GM21786 (cell line): Measurements from ENCODE around the gene GET4.

Experiments used
- ATAC-seq: cut with Tn5 transposase; IDR thresholded peaks from one replicate; pipeline ENCODE4 v1.9.1; 2021; ENCODE audit not compliant: unreplicated experiment

GET4 gene

DNA sequence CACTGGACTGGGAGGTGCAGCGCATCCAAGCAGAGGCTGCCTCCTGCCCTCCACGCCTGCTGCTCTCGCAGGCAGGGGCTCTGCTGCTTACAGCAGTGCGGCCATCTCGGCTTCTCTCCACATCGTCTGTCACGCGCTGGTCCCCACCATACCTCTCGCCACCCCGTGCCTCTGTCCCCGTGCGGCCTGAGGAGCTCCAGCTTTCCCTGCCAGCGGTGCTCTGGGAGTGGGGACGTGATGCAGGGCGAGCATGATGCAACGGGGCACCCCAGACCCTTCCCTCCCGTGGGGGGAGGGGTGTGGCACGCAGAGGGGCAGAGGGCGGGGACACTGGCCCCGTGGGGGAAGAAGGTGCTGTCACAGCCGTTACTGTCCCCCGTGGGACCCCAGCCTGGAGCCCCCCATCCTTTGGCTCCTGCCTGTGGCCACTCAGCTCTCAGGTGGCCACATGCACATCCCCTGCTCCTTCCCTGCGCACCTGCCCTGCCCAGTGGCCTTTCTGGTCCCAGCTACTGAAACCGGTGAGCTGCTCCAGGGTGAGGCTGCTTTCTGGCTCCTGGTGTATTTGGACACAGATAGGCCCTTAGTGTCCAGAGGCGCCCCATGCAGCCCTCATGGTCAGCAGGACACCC is 9.0 kb downstream of the GET4 start:
- ATAC-seq = no peak

- ATAC-seq = no peak
Measured at GRCh38 chr7:885893-886625, 9.7 kb downstream of the GET4 start.

- ATAC-seq = no peak
Measured at GRCh38 chr7:886626-887487, 10.5 kb downstream of the GET4 start.

- ATAC-seq = no peak
Measured at GRCh38 chr7:887488-887820, 11.1 kb downstream of the GET4 start.

DNA sequence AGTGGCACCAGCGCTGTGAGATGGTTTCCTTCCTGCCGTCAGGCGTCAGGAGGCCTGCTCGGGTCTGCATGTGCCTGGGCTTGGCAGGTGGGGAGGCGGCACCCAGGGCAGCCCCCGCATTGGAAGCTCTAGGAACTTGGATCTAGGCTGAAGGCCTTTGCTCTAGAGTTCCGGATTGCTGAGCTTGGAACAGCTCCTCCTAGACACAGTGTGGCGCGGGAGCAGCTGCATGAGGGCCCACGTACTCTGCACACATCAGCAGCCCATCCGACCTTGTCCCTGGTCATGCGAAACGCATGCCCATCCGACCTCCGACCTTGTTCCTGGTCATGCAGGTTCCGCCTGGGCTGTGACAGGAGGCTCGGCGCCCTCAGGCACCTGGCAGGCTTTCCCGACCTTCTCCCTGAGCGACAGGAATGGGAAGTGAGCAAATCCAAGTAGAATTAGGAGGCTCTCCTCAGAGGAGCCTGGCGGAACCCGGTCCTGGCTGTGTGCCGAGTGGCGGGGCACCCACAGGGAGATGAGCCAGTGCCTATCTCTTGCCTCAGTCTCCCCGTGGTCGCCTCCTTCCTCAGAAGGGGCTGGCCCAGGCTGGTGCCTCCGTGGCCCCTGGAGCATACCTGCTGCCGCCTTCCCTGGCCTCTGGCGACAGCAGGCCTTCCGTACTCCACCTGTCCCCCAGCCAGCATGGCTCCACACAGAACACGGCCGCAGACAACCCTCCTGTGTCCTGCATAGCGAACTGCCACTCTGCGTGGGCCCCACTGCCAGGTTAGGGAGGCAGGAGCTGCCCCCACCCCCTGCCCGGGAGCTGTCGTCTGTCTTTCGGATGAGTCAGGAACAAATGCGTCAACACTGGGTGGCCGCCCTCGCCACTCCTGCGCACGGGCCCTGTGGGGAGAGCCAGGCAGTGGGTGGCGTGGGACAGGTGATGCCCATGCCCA is 12.0 kb downstream of the GET4 start:
- no peak for ATAC-seq

GRCh38 chr7:889025-889390 is 12.7 kb downstream of the GET4 start:
- ATAC-seq = no peak

- ATAC-seq = no peak
Measured at GRCh38 chr7:889391-889790, 13.0 kb downstream of the GET4 start.

DNA sequence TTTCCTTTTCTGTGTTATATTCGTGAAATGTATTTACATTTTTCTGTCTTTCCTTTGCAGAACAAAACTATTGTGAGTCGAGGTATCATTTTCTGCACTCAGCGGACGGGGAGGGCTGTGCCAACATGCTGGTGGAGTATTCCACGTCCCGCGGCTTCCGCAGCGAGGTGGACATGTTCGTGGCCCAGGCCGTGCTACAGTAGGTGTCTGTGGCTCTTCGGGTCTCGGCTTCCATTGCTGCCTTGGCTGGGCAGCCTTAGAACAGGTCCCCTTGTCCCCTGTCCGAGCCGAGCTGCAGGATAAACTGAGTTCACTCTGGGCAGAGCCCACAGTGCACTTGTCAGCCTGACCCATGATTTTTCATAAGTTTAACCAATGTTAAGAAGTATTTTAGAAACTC is 14.5 kb downstream of the GET4 start:
- no peak for ATAC-seq

- ATAC-seq = no peak
Measured at GRCh38 chr7:891291-891690, 14.9 kb downstream of the GET4 start.

- ATAC-seq = no peak
Measured at GRCh38 chr7:891805-892204, 15.5 kb downstream of the GET4 start.

GRCh38 chr7:892648-893593 is 16.6 kb downstream of the GET4 start:
- no peak for ATAC-seq

DNA sequence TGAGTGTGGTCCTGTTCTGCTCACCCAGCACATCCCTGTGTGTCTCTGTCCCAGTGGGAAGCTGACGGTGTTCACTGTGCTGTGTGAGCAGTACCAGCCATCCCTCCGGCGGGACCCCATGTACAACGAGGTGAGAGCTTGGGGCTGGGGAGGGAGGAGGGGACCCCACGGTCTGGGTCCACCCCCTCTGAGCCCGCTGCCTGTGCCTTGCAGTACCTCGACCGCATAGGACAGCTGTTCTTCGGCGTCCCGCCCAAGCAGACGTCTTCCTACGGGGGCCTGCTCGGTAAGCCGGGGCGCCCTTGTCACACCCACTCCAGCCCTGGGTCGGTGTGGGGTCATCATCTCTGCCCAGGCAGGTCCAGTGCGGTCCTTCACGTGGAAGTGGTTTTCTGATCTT is 17.3 kb downstream of the GET4 start:
- no peak for ATAC-seq

DNA sequence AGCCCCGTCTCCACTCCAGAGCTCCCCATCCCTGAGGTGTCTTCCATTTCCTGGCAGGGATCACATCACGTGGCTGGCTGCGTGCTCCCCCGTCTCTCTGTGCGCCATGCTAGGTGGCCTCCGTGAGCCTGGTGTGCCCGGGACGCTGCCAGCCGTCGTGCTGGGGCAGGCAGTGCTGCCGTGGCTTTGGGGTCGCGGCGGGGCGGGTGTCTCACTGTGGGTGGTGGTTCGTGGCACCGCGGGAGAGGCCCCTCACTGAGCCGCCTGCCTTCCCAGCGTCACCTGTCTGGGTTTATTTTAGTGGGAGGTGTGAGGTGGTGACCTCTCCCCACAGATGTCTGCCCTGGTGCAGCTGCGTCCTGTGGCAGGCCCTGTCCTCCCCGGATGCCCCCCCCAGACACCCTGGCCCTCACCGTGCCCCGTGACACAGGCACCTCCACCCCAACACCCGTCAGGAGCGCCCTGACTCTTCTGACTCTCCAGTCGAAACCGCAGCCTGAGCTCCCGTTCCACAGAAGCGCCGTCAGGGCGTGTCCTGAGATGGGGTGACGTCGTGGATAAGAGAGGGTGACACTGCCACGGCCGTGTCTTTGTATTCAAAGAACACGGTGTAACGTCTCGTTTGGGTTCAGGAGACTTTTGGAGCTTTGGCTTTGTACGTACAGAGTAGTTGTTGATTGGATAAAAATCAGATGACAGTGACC is 18.0 kb downstream of the GET4 start:
- no peak for ATAC-seq

- ATAC-seq = no peak
Measured at GRCh38 chr7:894927-895450, 18.6 kb downstream of the GET4 start.

GRCh38 chr7:895451-896052 is 19.2 kb downstream of the GET4 start:
- ATAC-seq = no peak

GRCh38 chr7:896346-897075 is 20.2 kb downstream of the GET4 start:
- no peak for ATAC-seq

- ATAC-seq = no peak
Measured at GRCh38 chr7:897086-897485, 20.7 kb downstream of the GET4 start.

GRCh38 chr7:897771-898376 is 21.5 kb downstream of the GET4 start:
- no peak for ATAC-seq
